ENCODE data around the gene RPF1. TPM values are rescaled to one million over a fixed set of nuclear protein-coding genes. Genes with fewer than 3 reads are reported as not detected.
"Not testable (repeated sequence)": the region's sequence is repeated elsewhere in the genome, so short reads cannot be mapped to it uniquely, and the experiment has no call there.

The RPF1 gene
- total RNA-seq, 1 experiment from 2014 or later = 36.1 TPM

DNA sequence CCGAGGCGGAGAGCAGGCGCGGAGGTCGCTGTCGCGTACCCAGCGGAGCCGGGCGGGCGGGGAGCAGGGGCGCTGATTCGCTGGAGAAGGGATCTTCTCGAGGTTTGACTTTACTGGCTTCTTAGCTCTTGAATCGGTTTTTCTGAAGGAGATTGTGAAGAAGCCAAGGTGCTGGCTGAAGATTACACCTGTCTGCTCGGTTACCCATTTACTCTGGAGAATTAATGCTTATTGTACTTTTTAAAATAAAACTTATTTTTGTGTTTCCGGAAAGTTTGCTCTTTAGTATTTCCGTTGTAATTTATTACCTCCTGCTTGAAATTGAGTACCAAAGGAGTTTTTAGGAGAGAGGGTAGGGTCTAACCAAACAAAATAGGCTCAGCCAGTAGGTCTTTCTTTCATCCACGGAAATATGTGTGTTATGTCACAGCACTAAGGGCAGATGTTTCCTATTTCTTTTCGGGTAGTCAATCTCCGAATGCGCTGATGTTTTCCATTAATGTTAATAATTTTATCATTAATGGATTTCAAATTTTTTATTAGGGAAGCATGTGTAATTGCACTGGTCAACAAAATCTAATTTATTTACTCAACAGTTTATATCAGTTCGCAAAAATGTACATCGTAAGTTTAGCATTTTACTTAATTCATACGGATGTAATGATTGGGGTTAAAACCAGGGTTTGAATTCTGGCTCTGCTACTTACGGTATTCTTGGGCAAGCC is 27.8 kb downstream of the RPF1 start:
- H2BK15ac ChIP-seq (ENCODE audit: low read depth, low read length) = no peak overlapping the region
- no peaks in the 10 kb centered on the region for H3K79me1 ChIP-seq (ENCODE audit: insufficient read depth, low read depth, low read length, poor library complexity, severe bottlenecking)
- peaks cover 4% of the 10 kb centered on the region for H3K23me2 ChIP-seq (ENCODE audit: insufficient read length, low read depth, low read length, poor library complexity, severe bottlenecking)
- no peak overlapping the region for H2AK5ac ChIP-seq (ENCODE audit: insufficient read length, low read length)
- H3K9me3 Mint-ChIP-seq = peaks cover 16 to 18% of the 10 kb centered on the region in 2 experiments
- H3K27me3 Mint-ChIP-seq (ENCODE audit: low read depth) = no peaks in the 10 kb centered on the region; the same call in 1 of the 2 replicates
- H3K36me3 Mint-ChIP-seq (ENCODE audit: insufficient read depth in 1 of 3, low read depth in 3 of 3) = peaks cover 5 to 11% (median 5%) of the 10 kb centered on the region in 3 experiments; a peak in 6 of 7 replicates
- H3K9ac ChIP-seq (ENCODE audit: extremely low read depth, insufficient read length, low read length) = peak overlapping the region; percentile 20
- H3K4me1 ChIP-seq (ENCODE audit: insufficient read depth, low read length) = peaks cover 3% of the 10 kb centered on the region; the same call in 1 of the 2 replicates
- no peak overlapping the region for H2AFZ ChIP-seq (ENCODE audit: low read length)
- no peak for DNase-seq
- no peak overlapping the region for H3K4ac ChIP-seq (ENCODE audit: low read depth, low read length)
- H3K18ac ChIP-seq (ENCODE audit: insufficient read length, low read depth, low read length) = no peak overlapping the region
- no peaks in the 10 kb centered on the region for H3K9me3 ChIP-seq (ENCODE audit: control insufficient read depth, low read depth, low read length)
- no peak overlapping the region for H3T11ph ChIP-seq (ENCODE audit: low read length)
- no peak overlapping the region for H4K5ac ChIP-seq (ENCODE audit: insufficient read length, low read depth, low read length)
- H2BK5ac ChIP-seq (ENCODE audit: insufficient read length, low read length) = no peak overlapping the region
- no CpG with 5 or more reads among the region's 26 CpGs for WGBS (ENCODE audit: extremely low coverage, insufficient read length, low lambda C conversion rate)
- peaks cover 8% of the 10 kb centered on the region; the same call in 1 of the 2 replicates for H3K79me2 ChIP-seq (ENCODE audit: insufficient read depth, low read length)
- peak overlapping the region; percentile 97 to 100 for H3K4me3 Mint-ChIP-seq
- no peak overlapping the region for H4K8ac ChIP-seq (replicated peaks; ENCODE audit: insufficient read length, low read depth, low read length)
- H2BK120ac ChIP-seq (ENCODE audit: low read depth, low read length, poor library complexity, severe bottlenecking) = no peak overlapping the region
- H3K27ac ChIP-seq (ENCODE audit: insufficient read length, low read depth, low read length) = peak overlapping the region; percentile 12
- no peak overlapping the region for H4K91ac ChIP-seq (ENCODE audit: insufficient read length, low read depth, low read length)
- peak overlapping the region; percentile 67 for H3K4me2 ChIP-seq (ENCODE audit: insufficient read depth, insufficient read length, low read length)
- no peak overlapping the region for H3K56ac ChIP-seq (ENCODE audit: insufficient read length, low read depth, low read length)
- peaks cover 23 to 26% of the 10 kb centered on the region in 2 experiments for H3K4me1 Mint-ChIP-seq
- H2BK12ac ChIP-seq (ENCODE audit: insufficient read length, low read depth, low read length) = no peak overlapping the region
- H3K14ac ChIP-seq (ENCODE audit: insufficient read depth, low read length) = no peak overlapping the region
- H3K27me3 ChIP-seq (ENCODE audit: insufficient read depth, low read length) = no peaks in the 10 kb centered on the region
- H4K20me1 ChIP-seq (ENCODE audit: control insufficient read depth, insufficient read depth, insufficient read length) = no peaks in the 10 kb centered on the region
- no peak overlapping the region for H2BK20ac ChIP-seq (ENCODE audit: low read depth, low read length, poor library complexity, severe bottlenecking)
- H3K27ac Mint-ChIP-seq = peak overlapping the region; percentile 22 to 98 (median 94); a peak in 4 of 7 replicates
- TF ChIP-seq, protein P1, sequence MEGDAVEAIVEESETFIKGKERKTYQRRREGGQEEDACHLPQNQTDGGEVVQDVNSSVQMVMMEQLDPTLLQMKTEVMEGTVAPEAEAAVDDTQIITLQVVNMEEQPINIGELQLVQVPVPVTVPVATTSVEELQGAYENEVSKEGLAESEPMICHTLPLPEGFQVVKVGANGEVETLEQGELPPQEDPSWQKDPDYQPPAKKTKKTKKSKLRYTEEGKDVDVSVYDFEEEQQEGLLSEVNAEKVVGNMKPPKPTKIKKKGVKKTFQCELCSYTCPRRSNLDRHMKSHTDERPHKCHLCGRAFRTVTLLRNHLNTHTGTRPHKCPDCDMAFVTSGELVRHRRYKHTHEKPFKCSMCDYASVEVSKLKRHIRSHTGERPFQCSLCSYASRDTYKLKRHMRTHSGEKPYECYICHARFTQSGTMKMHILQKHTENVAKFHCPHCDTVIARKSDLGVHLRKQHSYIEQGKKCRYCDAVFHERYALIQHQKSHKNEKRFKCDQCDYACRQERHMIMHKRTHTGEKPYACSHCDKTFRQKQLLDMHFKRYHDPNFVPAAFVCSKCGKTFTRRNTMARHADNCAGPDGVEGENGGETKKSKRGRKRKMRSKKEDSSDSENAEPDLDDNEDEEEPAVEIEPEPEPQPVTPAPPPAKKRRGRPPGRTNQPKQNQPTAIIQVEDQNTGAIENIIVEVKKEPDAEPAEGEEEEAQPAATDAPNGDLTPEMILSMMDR (conservative IDR thresholded peaks at IDR 0.05) = no peak
- H3K23ac ChIP-seq (ENCODE audit: insufficient read length, low read depth, low read length) = no peak overlapping the region

DNA sequence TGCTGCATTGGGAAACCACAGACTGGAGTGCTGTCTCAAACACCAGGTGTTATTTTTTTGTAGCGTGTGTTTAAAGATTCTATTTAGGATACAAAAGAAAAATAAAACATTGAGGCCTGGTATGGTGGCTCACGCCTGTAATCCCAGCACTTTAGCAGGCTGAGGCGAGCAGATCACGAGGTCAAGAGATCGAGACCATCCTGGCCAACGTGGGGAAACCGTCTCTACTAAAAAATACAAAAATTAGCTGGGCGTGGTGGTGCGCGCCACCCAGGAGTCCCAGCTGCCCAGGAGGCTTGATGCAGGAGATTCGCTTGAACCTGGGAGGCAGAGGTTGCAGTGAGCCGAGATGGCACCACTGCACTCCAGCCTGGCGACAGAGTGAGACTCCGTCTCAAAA is 28.8 kb downstream of the RPF1 start:
- H4K8ac ChIP-seq (replicated peaks; ENCODE audit: insufficient read length, low read depth, low read length); H2BK120ac ChIP-seq (ENCODE audit: low read depth, low read length, poor library complexity, severe bottlenecking); H2AFZ ChIP-seq (ENCODE audit: low read length); H3K4me1 ChIP-seq (ENCODE audit: insufficient read depth, low read length); H3K4me3 Mint-ChIP-seq; H3K27ac Mint-ChIP-seq; H4K91ac ChIP-seq (ENCODE audit: insufficient read length, low read depth, low read length); H3K23me2 ChIP-seq (ENCODE audit: insufficient read length, low read depth, low read length, poor library complexity, severe bottlenecking); H3K27me3 ChIP-seq (ENCODE audit: insufficient read depth, low read length); H3K9ac ChIP-seq (ENCODE audit: extremely low read depth, insufficient read length, low read length); H3K4ac ChIP-seq (ENCODE audit: low read depth, low read length); H3T11ph ChIP-seq (ENCODE audit: low read length); H3K79me2 ChIP-seq (ENCODE audit: insufficient read depth, low read length); DNase-seq; H2BK15ac ChIP-seq (ENCODE audit: low read depth, low read length); H4K20me1 ChIP-seq (ENCODE audit: control insufficient read depth, insufficient read depth, insufficient read length); H3K4me2 ChIP-seq (ENCODE audit: insufficient read depth, insufficient read length, low read length); H3K14ac ChIP-seq (ENCODE audit: insufficient read depth, low read length); H3K23ac ChIP-seq (ENCODE audit: insufficient read length, low read depth, low read length); H2BK20ac ChIP-seq (ENCODE audit: low read depth, low read length, poor library complexity, severe bottlenecking); H3K27me3 Mint-ChIP-seq (ENCODE audit: low read depth); H3K27ac ChIP-seq (ENCODE audit: insufficient read length, low read depth, low read length); H2BK12ac ChIP-seq (ENCODE audit: insufficient read length, low read depth, low read length); H3K18ac ChIP-seq (ENCODE audit: insufficient read length, low read depth, low read length); H4K5ac ChIP-seq (ENCODE audit: insufficient read length, low read depth, low read length); H3K56ac ChIP-seq (ENCODE audit: insufficient read length, low read depth, low read length); H3K79me1 ChIP-seq (ENCODE audit: insufficient read depth, low read depth, low read length, poor library complexity, severe bottlenecking); H3K9me3 ChIP-seq (ENCODE audit: control insufficient read depth, low read depth, low read length); H2AK5ac ChIP-seq (ENCODE audit: insufficient read length, low read length); H2BK5ac ChIP-seq (ENCODE audit: insufficient read length, low read length): not testable (repeated sequence)
- peaks cover 16 to 18% of the 10 kb centered on the region in 2 experiments for H3K9me3 Mint-ChIP-seq
- H3K4me1 Mint-ChIP-seq = peaks cover 23 to 26% of the 10 kb centered on the region in 2 experiments
- no CpG with 5 or more reads among the region's 14 CpGs for WGBS (ENCODE audit: extremely low coverage, insufficient read length, low lambda C conversion rate)
- peaks cover 5 to 11% (median 5%) of the 10 kb centered on the region in 3 experiments; a peak in 6 of 7 replicates for H3K36me3 Mint-ChIP-seq (ENCODE audit: insufficient read depth in 1 of 3, low read depth in 3 of 3)
